HG03457 (cell line): ENCODE results near the gene TBKBP1.
"Not testable (repeated sequence)": the region's sequence is repeated elsewhere in the genome, so short reads cannot be mapped to it uniquely, and the experiment has no call there.

Experiments used
- ATAC-seq: cut with Tn5 transposase; IDR thresholded peaks from one replicate; pipeline ENCODE4 v1.9.1; 2021; ENCODE audit warnings: moderate number of reproducible peaks; ENCODE audit not compliant: unreplicated experiment

TBKBP1 gene

GRCh38 chr17:47731396-47731795, 37.4 kb downstream of the TBKBP1 start:
- no peak for ATAC-seq

- no peak for ATAC-seq
These were observed 38.6 kb downstream of the TBKBP1 start for GRCh38 chr17:47732399-47733046.

- peak; percentile 49 for ATAC-seq
These were observed 39.2 kb downstream of the TBKBP1 start, which contains the start of gene TBX21 for GRCh38 chr17:47733047-47733673. TBX21 (plus strand) TSS chr17:47733236; CDS start chr17:47733455, 219 bp downstream.

- no peak for ATAC-seq
These were observed 39.9 kb downstream of the TBKBP1 start for GRCh38 chr17:47733674-47734410.

GRCh38 chr17:47735139-47735464, 41.1 kb downstream of the TBKBP1 start:
- ATAC-seq = no peak

GRCh38 chr17:47735536-47736011, 41.6 kb downstream of the TBKBP1 start:
- ATAC-seq = no peak

- ATAC-seq = no peak
These were observed 42.8 kb downstream of the TBKBP1 start for GRCh38 chr17:47736501-47737495.

GRCh38 chr17:47738178-47738577, 44.2 kb downstream of the TBKBP1 start:
- no peak for ATAC-seq

- no peak for ATAC-seq
These were observed 45.2 kb downstream of the TBKBP1 start for GRCh38 chr17:47739150-47739549.

GRCh38 chr17:47739945-47740344, 46.0 kb downstream of the TBKBP1 start:
- ATAC-seq = not testable (repeated sequence)

GRCh38 chr17:47741109-47741792, 47.3 kb downstream of the TBKBP1 start:
- no peak for ATAC-seq

GRCh38 chr17:47741793-47742145, 47.8 kb downstream of the TBKBP1 start:
- no peak for ATAC-seq

GRCh38 chr17:47742319-47743181, 48.6 kb downstream of the TBKBP1 start:
- ATAC-seq = no peak

GRCh38 chr17:47744168-47745036, 50.4 kb downstream of the TBKBP1 start:
- ATAC-seq = no peak

- no peak for ATAC-seq
These were observed 51.0 kb downstream of the TBKBP1 start for GRCh38 chr17:47745037-47745380.

- ATAC-seq = no peak
These were observed 57.5 kb downstream of the TBKBP1 start for GRCh38 chr17:47751471-47751870.

GRCh38 chr17:47757386-47757785, 63.4 kb downstream of the TBKBP1 start:
- no peak for ATAC-seq

GRCh38 chr17:47760409-47761140, 66.6 kb downstream of the TBKBP1 start:
- no peak for ATAC-seq
